ENCODE measurements around the gene NFIB. TPM values are rescaled to one million over a fixed set of nuclear protein-coding genes. Genes with fewer than 3 reads are reported as not detected.
A peak's percentile ranks its signal among the peaks of the same experiment; 100 is the strongest.

Gene NFIB
- total and polyA plus RNA-seq, 2 donors (not counting 3 experiments of a cell fraction or from before 2014, with no cell fraction given): 26.4 to 174 TPM

GRCh38 chr9:14315875-14316601 is 2.1 kb upstream of the NFIB start:
- peak overlapping the region; percentile 92 for H3K9ac ChIP-seq (replicated peaks; ENCODE audit: extremely low read depth, insufficient read depth, low read length)
- dilution Hi-C loops (cut with MboI; ENCODE audit: extremely low pct_ligation_motif_present, low sequenced_read_pairs) (no loop called here), intact Hi-C loops (cut with micrococcal nuclease) (loop anchor here (1.0 to 10.0 kb wide), 7 partner anchors 84 to 1107 kb away; no protein-coding TSS in a partner anchor)
- peaks cover 56% of the 10 kb centered on the region for H3K4me1 ChIP-seq (ENCODE audit: control insufficient read depth, extremely low read depth, insufficient read depth, low read length)
- ChIA-PET CTCF (interaction anchor here (1.0 to 1.9 kb wide), 6 partner anchors 11 to 118 kb away, joined by 3 to 15 read pairs (median 3); no protein-coding TSS in a partner anchor), POLR2A (no interaction called here)
- H2AFZ ChIP-seq (ENCODE audit: low read depth, low read length): peak overlapping the region; percentile 33
- H3K27ac ChIP-seq (ENCODE audit: insufficient read depth, low read depth, low read length): peak overlapping the region; percentile 84
- peak; percentile 4 for FAIRE-seq
- no peaks in the 10 kb centered on the region for H3K9me3 ChIP-seq (replicated peaks; ENCODE audit: control insufficient read depth, insufficient read depth, low read length)
- TF ChIP-seq MAX (IDR thresholded peaks at IDR 0.05; ENCODE audit: insufficient read depth, insufficient read length) (no peak), POLR2AphosphoS5 (IDR thresholded peaks at IDR 0.05; ENCODE audit: insufficient read depth, low read depth, low read length) (peak; percentile 25), POLR2A (IDR thresholded peaks at IDR 0.05; ENCODE audit: low read depth, low read length) (peak; percentile 14)
- H3K9me1 ChIP-seq (replicated peaks; ENCODE audit: control insufficient read depth, extremely low read depth, insufficient read depth, low read length): no peaks in the 10 kb centered on the region
- H4K20me1 ChIP-seq (replicated peaks; ENCODE audit: control insufficient read depth, extremely low read depth, insufficient read depth, low read length): peaks cover 2% of the 10 kb centered on the region
- DNase-seq (ENCODE audit: low read depth, low spot score): peak; percentile 75
- BruUV-seq (replicated peaks): no TSS peak
- H3K27me3 ChIP-seq (ENCODE audit: control insufficient read depth in 2 of 2, insufficient read depth in 2 of 2, low read length in 2 of 2): no peaks in the 10 kb centered on the region
- no peaks in the 10 kb centered on the region for H3K36me3 ChIP-seq (ENCODE audit: control insufficient read depth in 2 of 2, extremely low read depth in 1 of 2, insufficient read depth in 2 of 2, low read length in 2 of 2)
- peak overlapping the region; percentile 57 to 63 (median 61) for H3K4me3 ChIP-seq (replicated peaks in 1 of 3; ENCODE audit: insufficient read depth in 1 of 3, low read depth in 1 of 3, low read length in 3 of 3)
- peaks cover 56% of the 10 kb centered on the region for H3K79me2 ChIP-seq (ENCODE audit: control insufficient read depth, insufficient read depth, low read length)
- peak overlapping the region; percentile 92 for H3K4me2 ChIP-seq (ENCODE audit: insufficient read depth, low read length)

GRCh38 chr9:14314929-14315874 is 1.3 kb upstream of the NFIB start:
- Histone ChIP-seq H3K27ac (ENCODE audit: insufficient read depth, low read depth, low read length) (peak overlapping the region; percentile 96), H3K79me2 (ENCODE audit: control insufficient read depth, insufficient read depth, low read length) (peaks cover 59% of the 10 kb centered on the region), H3K9me3 (replicated peaks; ENCODE audit: control insufficient read depth, insufficient read depth, low read length) (no peaks in the 10 kb centered on the region), H3K4me2 (ENCODE audit: insufficient read depth, low read length) (peak overlapping the region; percentile 93), H2AFZ (ENCODE audit: low read depth, low read length) (peak overlapping the region; percentile 10), H3K4me3 (replicated peaks in 1 of 3; ENCODE audit: insufficient read depth in 1 of 3, low read depth in 1 of 3, low read length in 3 of 3) (peak overlapping the region; percentile 61 to 87 (median 85)), H3K4me1 (ENCODE audit: control insufficient read depth, extremely low read depth, insufficient read depth, low read length) (peaks cover 55% of the 10 kb centered on the region), H3K36me3 (ENCODE audit: control insufficient read depth in 2 of 2, extremely low read depth in 1 of 2, insufficient read depth in 2 of 2, low read length in 2 of 2) (no peaks in the 10 kb centered on the region), H4K20me1 (replicated peaks; ENCODE audit: control insufficient read depth, extremely low read depth, insufficient read depth, low read length) (peaks cover 4% of the 10 kb centered on the region), H3K27me3 (ENCODE audit: control insufficient read depth in 2 of 2, insufficient read depth in 2 of 2, low read length in 2 of 2) (no peaks in the 10 kb centered on the region), H3K9me1 (replicated peaks; ENCODE audit: control insufficient read depth, extremely low read depth, insufficient read depth, low read length) (no peaks in the 10 kb centered on the region), H3K9ac (replicated peaks; ENCODE audit: extremely low read depth, insufficient read depth, low read length) (peak overlapping the region; percentile 97)
- ChIA-PET CTCF (interaction anchor here (1.0 to 1.9 kb wide), 6 partner anchors 32 to 85 kb away, joined by 3 to 15 read pairs (median 4); no protein-coding TSS in a partner anchor), POLR2A (interaction anchor here (0.6 to 1.4 kb wide), 6 partner anchors 11 to 112 kb away, joined by 3 to 12 read pairs (median 4); no protein-coding TSS in a partner anchor)
- intact Hi-C loops (cut with micrococcal nuclease): loop anchor here (1.0 to 10.0 kb wide), 9 partner anchors 7 to 1106 kb away; no protein-coding TSS in a partner anchor
- dilution Hi-C loops (cut with MboI; ENCODE audit: extremely low pct_ligation_motif_present, low sequenced_read_pairs): no loop called here
- DNase-seq (ENCODE audit: low read depth, low spot score): peak; percentile 67
- TF ChIP-seq GATA2 (IDR thresholded peaks at IDR 0.05; ENCODE audit: insufficient read depth, insufficient read length, low read depth, low read length) (no peak), POLR2AphosphoS5 (IDR thresholded peaks at IDR 0.05; ENCODE audit: insufficient read depth, low read depth, low read length) (peak; percentile 89)
- BruUV-seq (replicated peaks): TSS peak; percentile 40
- FAIRE-seq: no peak

Data from endothelial cell of umbilical vein (primary cell).